Spleen (tissue), 7 donors: Measurements from ENCODE around the gene C3orf18.

Experiments used
- CTCF ChIP-seq, 11 experiments: fragments of 200-600 bp in 7 of 11; fragments of 450-650 bp in 4 of 11; sonication (generic) in 4 of 11; IDR thresholded peaks in 8 of 11; conservative IDR thresholded peaks in 3 of 11; 1 replicate in 7 of 11; 2 replicates in 4 of 11; pipeline versions ENCODE4 v1.4.0 to v1.8.0; 2016 to 2021; ENCODE audit warnings: antibody characterized with exemption in 11 of 11, inconsistent platforms in 4 of 11, mild to moderate bottlenecking in 1 of 11
- POLR2A ChIP-seq, 3 donors: fragments of 450-650 bp; IDR thresholded peaks; one replicate each; pipeline ENCODE4 v1.5.1; 2017; ENCODE audit warnings: antibody characterized with exemption in 3 of 3, mild to moderate bottlenecking in 1 of 3
- POLR2AphosphoS5 ChIP-seq, 3 donors: sonication (generic); formaldehyde crosslinking; IDR thresholded peaks; one replicate each; pipeline ENCODE4 v1.5.1; 2017; ENCODE audit warnings: antibody characterized with exemption in 3 of 3
- donor health status: DM: no; HTN: no; CAD: no; lungs with moderate emphysema.
- donor health status: DM: no; HTN: no; CAD: no.
- donor health status: DM: no; HTN: no; CAD: no.

GRCh38 chr3:50516440-50516871 lies 51.1 kb downstream of the C3orf18 start:
- TF ChIP-seq CTCF (IDR thresholded peaks at IDR 0.05 in 8 of 11, conservative IDR thresholded peaks at IDR 0.05 in 3 of 11) (no peak), POLR2AphosphoS5 (IDR thresholded peaks at IDR 0.05) (no peak), POLR2A (IDR thresholded peaks at IDR 0.05) (no peak)
